Measurements from ENCODE around the gene SAMD9.
"Not testable (repeated sequence)": the region's sequence is repeated elsewhere in the genome, so short reads cannot be mapped to it uniquely, and the experiment has no call there.

Gene SAMD9

DNA sequence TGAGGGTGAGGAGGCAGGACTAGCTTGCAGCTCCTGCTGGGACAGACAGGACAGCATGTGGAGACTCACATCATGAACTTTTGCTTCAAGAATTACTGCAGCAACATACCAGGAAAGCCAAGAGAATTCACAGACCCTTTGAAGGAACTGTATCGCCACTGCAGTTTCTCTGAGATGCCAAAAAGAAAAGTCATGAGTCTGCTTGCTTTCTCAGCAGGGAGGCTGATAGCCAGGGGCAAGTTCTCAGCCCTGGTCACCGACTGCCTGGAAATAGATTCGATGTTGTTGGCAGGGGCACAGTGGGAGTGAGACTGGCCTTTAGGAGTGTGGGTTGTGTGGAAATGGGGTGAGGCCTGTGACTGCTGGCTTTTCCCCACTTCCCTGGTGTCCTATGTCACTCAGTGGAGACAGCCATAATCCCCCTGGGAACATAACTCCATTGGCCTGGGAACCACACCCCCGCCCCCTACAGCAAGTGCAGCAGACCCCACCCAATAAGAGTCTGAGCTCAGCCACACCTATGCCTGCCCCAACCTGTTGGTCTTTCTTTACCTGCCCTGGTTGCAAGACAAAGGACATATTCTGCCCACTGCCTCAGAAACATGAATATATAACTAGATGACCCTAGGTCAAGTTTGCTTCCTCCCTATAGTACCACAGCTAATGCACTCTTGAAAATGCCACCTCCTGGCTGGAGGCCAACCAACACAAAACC is 1.6 kb upstream of the SAMD9 start:
- DNase-seq: no peak

DNA sequence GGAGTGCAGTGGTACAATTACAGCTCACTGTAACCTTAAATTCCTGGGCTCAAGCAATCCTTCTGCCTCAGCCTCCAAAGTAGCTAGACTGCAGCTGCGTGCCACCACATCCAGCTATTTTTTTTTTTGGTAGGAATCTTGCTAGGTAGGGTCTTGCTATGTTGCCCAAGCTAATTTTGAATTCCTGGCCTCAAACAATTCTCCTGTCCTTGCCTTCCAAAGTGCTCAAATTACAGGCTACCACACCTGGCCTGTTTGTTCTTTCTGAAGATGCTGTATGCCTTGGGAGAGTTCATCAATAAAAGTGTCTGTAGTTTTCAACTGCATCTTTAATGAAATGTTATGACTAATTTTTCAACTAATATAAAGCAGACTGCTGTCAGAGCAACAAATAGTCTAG is 452 bp downstream of the SAMD9 start:
- no peak for DNase-seq

DNA sequence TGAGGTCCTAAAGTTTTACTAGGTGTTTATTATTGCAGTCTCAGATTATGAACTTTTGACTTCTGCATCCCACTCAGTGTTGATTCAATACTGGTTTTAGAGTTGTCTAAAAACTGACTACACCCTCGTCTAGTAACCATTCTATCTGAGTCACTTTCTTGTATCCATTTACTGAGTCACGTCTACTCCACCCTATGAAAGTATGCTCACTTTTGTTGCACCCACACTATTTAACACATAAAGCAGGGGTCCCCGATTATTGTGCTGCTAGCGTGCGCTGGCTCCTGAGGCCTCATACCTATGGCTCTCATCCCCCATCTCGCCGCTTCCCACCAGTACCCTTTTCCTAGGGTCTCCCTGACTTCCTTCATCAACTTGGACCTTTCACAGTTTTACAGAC is 2.0 kb downstream of the SAMD9 start:
- no peak for DNase-seq

DNA sequence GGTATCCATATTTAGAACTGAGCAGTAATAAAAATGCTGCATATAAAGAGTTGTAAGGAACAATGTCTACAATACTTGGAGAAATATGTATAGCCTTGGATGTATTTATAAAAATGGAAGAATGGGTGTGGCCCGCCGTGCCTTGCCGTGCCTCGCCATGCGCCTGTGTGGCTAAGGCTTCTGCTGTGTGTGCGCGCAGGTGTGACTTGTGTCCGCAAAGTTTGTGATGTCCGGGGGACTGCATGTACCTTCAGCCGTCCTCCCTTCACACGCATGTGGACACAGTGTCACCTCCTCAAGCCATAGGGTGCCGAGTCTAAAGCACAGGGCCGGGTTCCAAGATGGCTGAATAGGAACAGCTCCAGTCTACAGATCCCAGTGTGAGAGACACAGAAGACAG is 9.8 kb downstream of the SAMD9 start:
- DNase-seq: no peak

DNA sequence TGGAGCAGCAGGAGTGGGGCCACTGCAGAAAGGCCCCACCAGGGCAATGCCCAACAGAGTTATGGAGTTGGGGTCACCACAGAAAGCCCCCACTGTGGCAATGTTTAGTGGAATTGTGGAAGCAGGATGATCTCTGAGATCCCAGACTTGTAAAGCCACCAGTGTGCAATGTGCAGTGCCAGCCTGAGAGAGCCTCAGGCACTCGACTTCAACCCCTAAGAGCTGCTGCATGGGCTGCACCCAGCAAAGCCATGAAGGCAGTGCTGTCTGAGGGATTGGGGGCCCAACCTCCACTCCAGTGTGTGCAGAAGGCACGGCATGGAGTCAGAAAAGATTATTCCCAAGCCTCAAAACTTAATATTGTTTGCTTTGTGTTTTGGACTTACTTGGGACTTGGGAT is 20.4 kb downstream of the SAMD9 start:
- no peak for DNase-seq

DNA sequence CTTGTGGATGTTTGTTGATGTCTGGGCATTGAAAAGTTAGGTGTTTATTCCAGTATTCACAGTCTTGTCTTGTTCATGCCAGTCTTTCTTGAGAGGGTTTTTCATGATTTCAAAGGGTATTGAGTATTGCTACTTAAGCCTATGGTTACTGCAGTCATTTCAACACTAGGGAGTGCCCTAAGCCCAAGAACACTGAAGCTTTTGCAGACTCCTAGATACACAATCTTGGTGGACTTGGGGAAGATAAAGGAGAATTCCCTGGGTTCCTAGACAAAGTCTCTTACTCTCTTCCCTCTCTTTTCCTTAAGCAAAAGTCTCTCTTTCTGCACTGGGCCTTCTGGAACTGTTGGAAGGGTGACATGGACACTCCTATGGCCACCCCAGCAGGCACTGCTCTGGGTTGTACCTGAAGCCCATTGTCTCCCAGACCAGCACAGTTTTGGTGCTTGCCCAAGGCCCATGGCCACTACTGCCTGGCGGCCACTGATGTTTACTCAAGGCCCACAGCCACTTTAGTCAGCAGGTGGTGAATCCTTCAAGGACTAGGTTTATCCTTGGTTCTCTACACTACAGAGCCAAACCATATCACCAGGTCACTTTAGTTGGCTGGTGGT is 24.9 kb downstream of the SAMD9 start:
- no peak for DNase-seq

DNA sequence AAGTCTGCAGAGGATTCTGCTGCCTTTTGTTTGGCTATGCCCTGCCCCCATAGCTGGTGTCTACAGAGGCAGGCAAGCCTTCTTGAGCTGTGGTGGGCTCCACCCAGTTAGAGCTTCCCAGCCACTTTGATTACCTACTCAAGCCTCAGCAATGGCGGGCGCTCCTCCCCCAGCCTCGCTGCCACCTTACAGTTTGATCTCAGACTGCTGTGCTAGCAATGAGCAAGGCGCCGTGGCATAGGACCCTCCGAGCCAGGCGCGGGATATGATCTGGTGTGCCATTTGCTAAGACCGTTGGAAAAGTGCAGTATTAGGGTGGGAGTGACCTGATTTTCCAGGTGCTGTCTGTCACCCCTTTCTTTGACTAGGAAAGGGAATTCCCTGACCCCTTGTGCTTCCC is 44.4 kb downstream of the SAMD9 start:
- DNase-seq: not testable (repeated sequence)

DNA sequence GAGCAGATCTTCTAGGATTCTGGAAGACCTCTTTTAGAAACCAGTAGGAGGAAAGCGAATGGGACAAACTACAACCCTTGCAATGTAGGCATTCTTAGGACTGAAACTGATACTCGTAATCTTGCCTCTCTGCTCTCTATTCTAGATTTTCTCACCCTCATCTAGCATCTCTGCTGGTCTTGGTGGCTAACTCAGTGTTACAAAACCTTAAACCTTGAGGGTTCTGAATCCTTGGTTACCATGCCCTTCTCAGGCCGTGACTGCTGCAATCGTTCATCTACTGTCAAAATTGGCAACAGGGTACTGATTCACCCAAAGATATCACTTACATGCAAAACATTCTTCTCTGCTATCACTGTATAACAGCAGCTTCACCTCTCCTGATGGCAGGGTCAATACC is 55.2 kb downstream of the SAMD9 start:
- DNase-seq: no peak

DNA sequence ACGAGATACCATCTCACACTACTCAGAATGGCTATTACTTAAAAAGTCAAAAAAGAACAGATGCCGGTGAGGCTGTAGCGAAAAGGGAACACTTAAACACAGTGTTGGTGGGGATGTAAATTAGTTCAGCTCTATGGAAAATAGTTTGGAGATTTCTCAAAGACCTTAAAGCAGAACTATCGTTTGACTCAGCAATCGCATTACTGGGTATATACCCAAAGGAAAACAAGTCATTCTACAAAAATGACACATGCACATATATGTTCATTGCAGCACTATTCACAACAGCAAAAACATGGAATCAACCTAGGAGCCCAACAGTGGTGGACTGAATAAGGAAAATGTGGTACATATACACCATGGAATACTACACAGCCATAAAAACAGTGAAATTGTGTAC is 56.9 kb downstream of the SAMD9 start:
- no peak for DNase-seq

DNA sequence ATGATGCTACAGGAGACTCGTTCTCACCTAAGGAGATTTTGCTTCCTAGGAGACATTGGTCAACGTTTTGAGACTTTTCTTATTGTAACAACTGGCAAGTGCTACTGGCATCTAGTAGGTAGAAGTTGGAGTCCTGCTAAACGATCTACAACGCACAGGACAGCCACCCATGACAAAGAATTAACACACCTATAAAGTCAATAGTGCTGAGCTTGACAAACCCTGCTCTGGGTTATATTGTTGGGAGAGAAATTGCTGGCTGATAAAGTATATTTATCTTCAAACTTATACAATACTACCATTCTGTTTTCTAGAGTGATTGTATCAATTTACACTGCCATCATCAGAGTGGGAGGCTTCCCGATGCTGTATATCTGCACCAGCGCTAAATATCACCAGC is 57.8 kb downstream of the SAMD9 start:
- DNase-seq: no peak

DNA sequence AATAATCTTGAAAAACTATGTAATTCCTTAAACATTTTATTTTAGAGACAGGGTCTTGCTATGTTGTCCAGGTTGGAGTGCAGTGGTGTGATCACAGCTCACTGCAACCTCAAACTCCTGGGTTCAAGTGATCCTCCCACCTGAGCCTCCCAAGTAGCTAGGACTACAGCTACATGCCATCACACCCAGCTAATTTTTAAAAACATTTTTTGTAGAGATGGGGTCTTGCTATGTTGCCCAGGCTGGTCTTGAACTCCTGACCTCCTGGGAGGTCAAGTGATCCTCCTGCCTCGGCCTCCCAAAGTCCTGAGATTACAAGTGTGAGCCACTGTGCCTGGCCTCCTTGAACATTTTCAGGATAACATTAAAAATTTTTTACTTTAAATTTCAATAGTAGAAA is 61.2 kb downstream of the SAMD9 start:
- DNase-seq: not testable (repeated sequence)

DNA sequence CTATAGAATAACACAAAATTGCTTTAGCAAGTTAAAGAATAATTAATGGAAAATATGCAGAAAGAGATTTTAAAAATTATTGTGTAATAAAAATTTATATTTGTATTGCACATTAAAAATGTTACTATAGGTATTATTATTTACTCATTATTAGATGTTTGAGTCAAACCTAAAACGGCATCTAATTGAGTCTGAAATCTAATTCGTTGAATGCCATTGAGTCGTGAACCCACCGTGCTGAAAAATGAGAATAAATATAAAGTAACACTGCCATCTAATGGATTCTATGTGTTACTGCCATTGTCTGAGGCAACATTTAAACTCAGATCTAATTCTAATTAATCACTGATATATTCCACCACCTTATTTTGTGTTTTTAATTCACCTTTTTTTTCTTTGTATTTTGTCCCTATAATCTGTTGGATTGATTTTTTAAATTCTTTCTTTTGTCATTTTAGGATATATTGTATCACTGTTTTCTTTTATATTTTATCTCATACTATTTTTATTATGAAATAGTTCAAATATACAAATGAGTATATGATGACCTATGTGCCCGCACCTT is 62.2 kb downstream of the SAMD9 start:
- DNase-seq: no peak

DNA sequence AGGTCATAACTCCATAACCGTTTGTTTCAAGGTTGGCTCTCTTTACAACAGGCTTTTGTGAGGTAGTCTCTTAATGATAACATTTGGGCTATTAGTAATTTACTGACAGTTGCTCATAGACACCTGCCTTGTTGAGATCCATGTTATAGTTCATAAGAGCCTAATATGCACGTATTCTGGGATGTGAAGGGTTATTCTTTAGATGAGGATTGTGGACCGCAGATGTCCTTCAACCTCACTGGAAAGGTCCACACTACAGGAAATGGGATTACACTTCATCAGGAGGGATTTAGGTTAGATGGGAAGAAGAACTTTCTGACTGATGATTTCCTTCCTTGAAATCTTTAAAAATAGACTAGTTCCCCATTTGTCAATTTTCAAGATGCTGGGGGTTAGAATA is 62.8 kb downstream of the SAMD9 start:
- DNase-seq: no peak

DNA sequence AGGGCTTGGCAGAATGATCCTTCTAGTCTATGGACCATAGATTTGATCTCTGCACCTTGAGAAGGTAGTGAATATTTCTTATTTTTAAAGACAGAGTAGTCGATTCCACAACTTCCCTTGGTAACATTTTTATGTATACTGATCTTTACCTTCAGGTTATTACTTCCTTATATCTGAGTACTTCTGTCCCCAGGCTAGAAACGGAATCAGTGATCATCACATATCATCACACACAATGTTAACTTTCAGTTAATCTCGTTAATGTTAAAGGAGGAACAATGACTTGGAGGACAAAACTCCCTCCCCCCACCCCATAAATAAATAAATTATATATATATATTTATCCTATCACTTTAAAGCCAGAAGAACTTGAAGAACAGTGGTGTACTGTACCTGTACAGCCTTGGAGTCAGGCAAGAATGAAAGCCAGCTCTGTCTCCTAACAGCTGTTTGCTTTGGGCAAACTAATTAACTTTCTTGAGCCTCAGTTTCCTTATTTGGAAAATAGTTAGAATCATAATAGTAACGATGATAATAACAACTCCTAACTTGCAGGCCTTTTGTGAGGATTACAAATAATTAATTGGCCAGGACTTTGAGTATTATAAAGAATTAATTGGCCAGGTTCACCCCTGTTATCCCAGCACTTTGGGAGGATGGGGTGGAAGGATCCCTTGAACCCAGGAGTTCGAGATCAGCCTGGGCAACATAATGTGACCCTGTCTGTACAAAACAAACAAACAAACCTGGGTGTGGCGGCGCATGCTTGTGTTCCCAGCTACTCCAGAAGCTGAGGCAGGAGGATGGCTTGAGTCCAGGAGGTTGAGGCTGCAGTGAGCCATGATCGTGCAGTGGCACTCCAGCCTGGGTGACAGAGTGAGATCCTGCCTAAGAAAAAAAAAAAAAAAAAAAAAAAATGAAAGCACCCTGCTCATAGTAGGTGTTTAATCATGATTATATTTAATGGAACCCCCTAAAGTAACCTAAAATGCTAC is 63.5 kb downstream of the SAMD9 start:
- no peak for DNase-seq

DNA sequence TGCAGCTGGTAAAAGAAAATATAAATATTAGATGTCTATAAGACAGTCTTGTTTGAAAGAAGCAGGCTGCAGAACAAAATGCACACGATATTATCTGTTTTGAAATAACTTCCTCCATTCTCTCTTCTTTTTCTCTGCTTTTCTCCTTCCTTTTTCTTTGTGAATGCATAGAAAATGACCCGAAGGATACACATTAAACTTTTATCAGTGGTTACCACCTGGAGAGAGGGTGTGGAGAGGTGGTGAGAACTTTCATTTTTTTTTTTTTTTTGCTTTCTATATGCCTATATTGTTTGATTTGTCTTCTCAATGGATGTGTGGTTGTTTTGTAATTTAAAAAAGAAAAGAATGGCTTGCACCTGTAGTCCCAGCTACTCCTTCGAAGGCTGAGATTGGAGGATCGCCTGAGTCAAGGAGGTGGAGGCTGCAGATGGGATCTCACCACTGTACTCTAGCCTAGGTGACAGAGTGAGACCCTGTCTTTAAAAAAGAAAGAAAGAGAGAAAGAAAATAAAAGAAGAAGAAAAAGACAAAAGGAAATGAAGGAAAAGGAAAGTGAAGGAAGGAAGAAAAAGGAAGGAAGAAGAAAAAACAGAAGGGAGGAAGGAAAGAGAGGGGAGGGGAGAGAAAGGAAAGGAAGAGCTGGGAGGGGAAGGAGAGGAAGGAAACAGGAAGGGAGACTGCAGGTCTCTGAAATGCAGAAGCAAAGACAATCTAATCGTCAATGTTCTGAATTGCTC is 64.4 kb downstream of the SAMD9 start:
- no peak for DNase-seq

DNA sequence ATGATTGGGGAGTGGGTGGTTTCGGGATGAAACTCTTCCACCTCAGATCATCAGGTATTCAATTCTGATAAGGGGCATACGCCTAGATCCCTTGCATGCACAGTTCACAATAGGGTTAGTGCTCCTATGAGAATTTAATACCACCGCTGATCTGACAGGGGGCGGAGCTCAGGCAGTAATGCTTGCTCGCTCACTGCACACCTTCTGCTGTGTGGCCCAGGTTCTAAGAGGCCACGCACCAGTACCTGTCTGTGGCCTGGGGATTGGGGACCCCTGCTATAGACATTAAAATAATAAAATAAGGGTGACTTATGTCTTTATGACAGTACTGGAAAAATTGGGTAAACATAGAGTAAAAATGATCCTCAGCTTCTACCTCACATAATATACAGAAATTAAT is 66.1 kb downstream of the SAMD9 start:
- no peak for DNase-seq

Measured in activated CD8-positive, alpha-beta memory T cell treated with anti-CD3 and anti-CD28 coated beads, Interleukin-2, amount 50 U/mL, for 48 hours (primary cell).